Muscle layer of colon (tissue), 2 donors: ENCODE results near the gene MCEMP1.

ENCODE experiments used
- H3K27ac ChIP-seq: one replicate; pipeline ENCODE4 v1.7.0; 2013; ENCODE audit warnings: low read depth, mild to moderate bottlenecking, low read length, moderate library complexity
- H3K27me3 ChIP-seq, 2 donors: one replicate each; pipeline ENCODE4 v1.7.0; 2013; ENCODE audit warnings: low read length in 2 of 2, mild to moderate bottlenecking in 2 of 2; ENCODE audit not compliant: insufficient read depth in 2 of 2, control insufficient read depth in 1 of 2
- H3K36me3 ChIP-seq: one replicate; pipeline ENCODE4 v1.7.0; 2013; ENCODE audit warnings: mild to moderate bottlenecking, low read length; ENCODE audit not compliant: insufficient read depth
- H3K4me1 ChIP-seq: one replicate; pipeline ENCODE4 v1.7.0; 2013; ENCODE audit warnings: mild to moderate bottlenecking, low read length; ENCODE audit not compliant: insufficient read depth
- H3K4me3 ChIP-seq, 2 donors: one replicate each; pipeline ENCODE4 v1.7.0; 2013; ENCODE audit warnings: low read length in 2 of 2, low read depth in 1 of 2, mild to moderate bottlenecking in 1 of 2, moderate library complexity in 1 of 2
- H3K9ac ChIP-seq: one replicate; pipeline ENCODE4 v1.7.0; 2013; ENCODE audit warnings: low read length
- H3K9me3 ChIP-seq: one replicate; pipeline ENCODE4 v1.7.0; 2013; ENCODE audit warnings: mild to moderate bottlenecking, low read length
- donor health status: abdominal sarcoma.
- donor health status: Adenocarcinoma of cecum.

MCEMP1 gene

GRCh38 chr19:7704280-7705060 is 27.6 kb downstream of the MCEMP1 start:
- Histone ChIP-seq H3K27me3 (peaks cover 0 to 15% of the 10 kb centered on the region in 2 donors), H3K9ac (no peak overlapping the region), H3K36me3 (no peaks in the 10 kb centered on the region), H3K4me1 (no peaks in the 10 kb centered on the region), H3K9me3 (no peaks in the 10 kb centered on the region), H3K4me3 (no peak overlapping the region), H3K27ac (no peak overlapping the region)

- Histone ChIP-seq H3K27me3 (peaks cover 0 to 7% of the 10 kb centered on the region in 2 donors), H3K4me1 (no peaks in the 10 kb centered on the region), H3K9me3 (no peaks in the 10 kb centered on the region), H3K9ac (no peak overlapping the region), H3K36me3 (no peaks in the 10 kb centered on the region), H3K4me3 (no peak overlapping the region), H3K27ac (peak overlapping the region; percentile 52)
Measured at GRCh38 chr19:7705387-7706187, 28.7 kb downstream of the MCEMP1 start.

GRCh38 chr19:7706188-7706954 is 29.5 kb downstream of the MCEMP1 start:
- Histone ChIP-seq H3K27ac (peak overlapping the region; percentile 52), H3K4me3 (no peak overlapping the region), H3K36me3 (no peaks in the 10 kb centered on the region), H3K9me3 (no peaks in the 10 kb centered on the region), H3K4me1 (no peaks in the 10 kb centered on the region), H3K27me3 (peaks cover 0 to 1% of the 10 kb centered on the region in 2 donors), H3K9ac (no peak overlapping the region)

GRCh38 chr19:7706955-7707456 is 30.1 kb downstream of the MCEMP1 start:
- Histone ChIP-seq H3K9me3 (no peaks in the 10 kb centered on the region), H3K27ac (peak overlapping the region; percentile 3), H3K4me1 (no peaks in the 10 kb centered on the region), H3K9ac (no peak overlapping the region), H3K27me3 (no peaks in the 10 kb centered on the region), H3K4me3 (no peak overlapping the region), H3K36me3 (no peaks in the 10 kb centered on the region)

- no peaks in the 10 kb centered on the region for H3K27me3 ChIP-seq
- H3K4me3 ChIP-seq, result no peak overlapping the region
- no peak overlapping the region for H3K27ac ChIP-seq
- no peak overlapping the region for H3K9ac ChIP-seq
- no peaks in the 10 kb centered on the region for H3K4me1 ChIP-seq
- H3K36me3 ChIP-seq, result no peaks in the 10 kb centered on the region
- H3K9me3 ChIP-seq, result no peaks in the 10 kb centered on the region
Measured at GRCh38 chr19:7709932-7710460, 33.1 kb downstream of the MCEMP1 start.

- Histone ChIP-seq H3K36me3 (no peaks in the 10 kb centered on the region), H3K9ac (no peak overlapping the region), H3K4me3 (no peak overlapping the region), H3K4me1 (no peaks in the 10 kb centered on the region), H3K27ac (no peak overlapping the region), H3K9me3 (no peaks in the 10 kb centered on the region), H3K27me3 (no peaks in the 10 kb centered on the region)
Measured at GRCh38 chr19:7710616-7711015, 33.7 kb downstream of the MCEMP1 start.

- Histone ChIP-seq H3K36me3 (no peaks in the 10 kb centered on the region), H3K9ac (no peak overlapping the region), H3K4me1 (no peaks in the 10 kb centered on the region), H3K9me3 (no peaks in the 10 kb centered on the region), H3K4me3 (no peak overlapping the region), H3K27me3 (no peaks in the 10 kb centered on the region), H3K27ac (no peak overlapping the region)
Measured at GRCh38 chr19:7715671-7716070, 38.8 kb downstream of the MCEMP1 start.

- Histone ChIP-seq H3K4me3 (no peak overlapping the region), H3K9me3 (no peaks in the 10 kb centered on the region), H3K36me3 (no peaks in the 10 kb centered on the region), H3K27me3 (no peaks in the 10 kb centered on the region), H3K4me1 (no peaks in the 10 kb centered on the region), H3K9ac (no peak overlapping the region), H3K27ac (no peak overlapping the region)
Measured at GRCh38 chr19:7716762-7717161, 39.9 kb downstream of the MCEMP1 start.

GRCh38 chr19:7718668-7719067 is 41.8 kb downstream of the MCEMP1 start:
- H3K4me3 ChIP-seq, result no peak overlapping the region
- H3K27ac ChIP-seq, result no peak overlapping the region
- H3K36me3 ChIP-seq, result no peaks in the 10 kb centered on the region
- H3K4me1 ChIP-seq, result no peaks in the 10 kb centered on the region
- no peaks in the 10 kb centered on the region for H3K27me3 ChIP-seq
- no peaks in the 10 kb centered on the region for H3K9me3 ChIP-seq
- no peak overlapping the region for H3K9ac ChIP-seq

- H3K4me3 ChIP-seq, result no peak overlapping the region
- H3K9ac ChIP-seq, result no peak overlapping the region
- no peaks in the 10 kb centered on the region for H3K9me3 ChIP-seq
- peaks cover 0 to 4% of the 10 kb centered on the region in 2 donors for H3K27me3 ChIP-seq
- H3K27ac ChIP-seq, result no peak overlapping the region
- H3K4me1 ChIP-seq, result no peaks in the 10 kb centered on the region
- no peaks in the 10 kb centered on the region for H3K36me3 ChIP-seq
Measured at GRCh38 chr19:7720351-7720750, 43.5 kb downstream of the MCEMP1 start.

- H3K9me3 ChIP-seq, result no peaks in the 10 kb centered on the region
- H3K4me3 ChIP-seq, result no peak overlapping the region
- no peaks in the 10 kb centered on the region for H3K4me1 ChIP-seq
- no peak overlapping the region for H3K9ac ChIP-seq
- no peak overlapping the region for H3K27ac ChIP-seq
- no peaks in the 10 kb centered on the region for H3K36me3 ChIP-seq
- peaks cover 0 to 4% of the 10 kb centered on the region in 2 donors for H3K27me3 ChIP-seq
Measured at GRCh38 chr19:7722231-7722651, 45.4 kb downstream of the MCEMP1 start.
